Kidney tubule cell (primary cell): ENCODE results near the gene RCVRN.

Source experiments
- DNase-seq: peaks from one replicate; pipeline ENCODE4 v3.0.0-alpha.2; 2018; ENCODE audit warnings: low spot score

RCVRN gene

GRCh38 chr17:9898812-9899211 is 6.3 kb downstream of the RCVRN start:
- DNase-seq: no peak

DNA sequence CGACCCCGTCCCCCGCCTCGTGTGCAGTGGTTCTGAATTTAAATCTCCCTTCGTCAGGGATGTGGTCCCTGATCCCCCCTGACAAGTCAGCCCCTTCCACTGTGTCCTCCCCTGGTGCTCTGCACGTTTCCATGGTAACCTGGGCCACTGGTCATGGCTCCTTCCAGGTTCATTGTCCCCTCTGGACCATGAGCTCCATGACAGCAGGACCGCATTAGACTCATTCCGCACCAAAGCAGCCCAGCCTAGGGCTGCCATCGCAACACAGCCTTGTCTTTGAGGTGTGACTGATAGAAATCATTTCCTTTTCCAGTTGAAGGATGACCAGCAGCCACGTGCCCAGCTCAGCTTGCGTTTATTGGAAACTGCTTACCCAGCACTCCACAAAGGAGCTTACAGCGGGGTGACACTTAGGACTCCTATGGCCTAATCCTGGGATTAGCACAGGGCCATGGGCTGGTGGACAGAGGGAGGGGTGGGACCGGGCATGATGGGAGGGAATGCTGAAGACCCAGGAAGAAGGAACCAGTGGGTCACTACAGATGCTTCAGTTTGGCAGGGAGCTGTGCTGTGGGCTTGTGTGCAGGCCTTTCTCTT is 7.6 kb downstream of the RCVRN start:
- no peak for DNase-seq

DNA sequence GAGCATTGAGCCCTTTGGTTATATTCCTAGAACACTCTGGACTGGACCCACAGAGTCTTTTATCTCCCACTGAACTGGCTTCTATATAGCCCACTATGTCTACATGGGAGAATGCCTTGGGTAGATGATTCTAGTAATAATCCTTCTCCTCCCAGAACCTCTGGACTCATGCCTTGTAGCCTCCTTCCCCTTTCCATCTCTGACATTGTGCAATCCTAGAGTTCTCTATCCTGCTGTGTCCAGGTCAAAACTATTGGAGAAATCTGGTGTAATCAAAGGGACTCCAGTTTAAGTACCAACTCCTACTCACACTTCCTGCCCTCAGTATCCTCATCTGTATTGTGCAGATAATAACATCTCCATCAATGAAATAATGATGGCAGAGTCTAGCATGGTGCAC is 9.1 kb downstream of the RCVRN start:
- DNase-seq: no peak

GRCh38 chr17:9894231-9894630 is 10.8 kb downstream of the RCVRN start:
- no peak for DNase-seq

GRCh38 chr17:9893411-9894012 is 11.6 kb downstream of the RCVRN start:
- no peak for DNase-seq

DNA sequence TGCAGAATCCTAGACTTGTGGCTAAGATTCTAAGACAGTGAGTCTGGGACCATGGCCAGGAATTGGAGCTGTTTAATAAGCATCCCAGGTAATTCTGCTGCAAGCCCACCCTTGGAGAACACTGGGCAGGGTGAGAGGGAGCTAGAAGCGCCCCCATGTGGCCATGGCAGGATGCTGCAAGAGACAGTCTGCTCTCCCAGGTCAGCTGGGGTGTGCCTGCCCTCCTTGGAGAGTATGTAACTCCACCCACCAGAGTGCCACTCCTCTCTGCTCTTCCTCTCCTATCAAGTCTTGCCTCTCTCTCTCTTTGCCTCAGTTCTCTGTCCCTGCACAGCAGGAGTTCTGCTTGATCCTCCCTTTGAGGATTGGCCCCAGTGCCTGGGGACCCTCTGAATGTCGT is 14.9 kb downstream of the RCVRN start:
- peak; percentile 37 for DNase-seq

GRCh38 chr17:9887508-9887907 is 17.6 kb downstream of the RCVRN start:
- DNase-seq: no peak

- no peak for DNase-seq
These were observed 18.7 kb downstream of the RCVRN start for GRCh38 chr17:9886141-9886930.

- no peak for DNase-seq
These were observed 21.6 kb downstream of the RCVRN start for GRCh38 chr17:9883451-9883850.

GRCh38 chr17:9880582-9880999 is 24.5 kb downstream of the RCVRN start:
- DNase-seq: peak; percentile 93

DNA sequence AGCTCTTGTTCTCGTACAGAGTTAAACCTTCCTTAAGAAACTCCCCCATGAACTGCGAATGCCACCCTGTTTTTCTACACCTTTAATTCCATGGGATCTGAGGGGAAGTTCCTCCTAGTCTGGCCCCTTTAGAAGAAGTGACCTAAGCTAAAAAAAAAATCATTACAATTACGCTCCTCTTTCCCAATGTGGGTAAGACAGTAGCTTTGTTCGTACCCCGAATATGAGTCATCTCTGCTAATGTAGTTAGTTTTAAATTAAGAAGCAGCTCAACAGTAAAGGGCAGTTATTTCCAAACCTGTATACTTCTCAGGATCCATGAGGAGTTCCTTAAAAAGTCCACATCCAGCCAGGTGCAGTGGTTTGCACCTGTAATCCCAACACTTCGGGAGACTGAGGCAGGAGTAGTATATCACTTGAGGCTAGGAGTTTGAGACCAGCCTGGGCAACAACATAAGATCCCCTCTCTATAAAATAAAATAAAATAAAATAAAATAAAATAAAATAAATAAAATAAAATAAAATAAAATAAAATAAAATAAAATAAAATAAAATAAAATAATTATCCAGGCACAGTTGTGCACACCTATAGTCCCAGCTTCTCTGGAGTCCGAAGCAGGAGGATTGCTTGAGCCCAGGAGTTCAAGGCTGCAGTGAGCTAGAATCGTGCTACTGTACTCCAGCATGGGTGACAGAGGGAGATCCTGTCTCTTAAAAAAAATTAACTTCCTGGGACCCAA is 26.1 kb downstream of the RCVRN start:
- DNase-seq: peak; percentile 9

DNA sequence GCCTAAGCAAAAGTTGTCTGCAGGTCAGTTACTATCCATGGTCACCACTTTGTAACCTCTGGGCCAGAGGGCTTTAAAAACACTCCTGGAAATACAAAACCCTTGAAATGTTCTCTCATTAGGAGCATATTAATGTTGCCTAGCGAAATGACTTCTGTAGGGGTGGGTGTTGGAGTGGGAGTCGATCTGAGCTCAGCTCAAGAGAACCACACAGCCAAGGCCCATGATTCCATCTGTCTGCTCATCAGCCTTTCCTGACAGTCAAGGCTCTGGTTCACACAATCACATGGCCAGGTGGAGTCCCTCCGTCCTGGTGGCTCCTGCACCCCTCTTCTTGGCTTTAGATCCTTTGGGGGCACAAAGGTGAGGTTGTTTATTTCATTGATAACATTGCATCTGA is 26.7 kb downstream of the RCVRN start:
- DNase-seq: no peak

DNA sequence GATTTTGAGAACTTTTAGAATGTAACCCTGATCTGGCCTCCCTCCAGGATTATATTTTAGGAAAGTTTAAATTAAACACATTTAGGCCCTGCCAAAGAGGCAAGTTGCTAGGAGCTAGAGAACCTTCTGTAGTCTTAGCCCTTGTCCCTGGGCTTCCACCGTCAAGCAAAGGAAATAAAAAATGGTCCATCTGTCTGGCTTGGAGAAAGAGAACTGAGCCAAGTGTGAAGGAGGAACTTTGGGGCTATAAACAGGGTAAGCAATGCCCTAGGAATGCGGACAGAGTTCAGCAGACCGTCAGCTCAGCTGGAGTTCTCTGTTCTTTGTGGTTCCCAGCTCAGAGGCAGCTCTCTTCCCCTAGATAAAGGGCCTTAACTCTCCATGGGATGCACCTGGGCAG is 29.6 kb downstream of the RCVRN start:
- peak; percentile 77 for DNase-seq

DNA sequence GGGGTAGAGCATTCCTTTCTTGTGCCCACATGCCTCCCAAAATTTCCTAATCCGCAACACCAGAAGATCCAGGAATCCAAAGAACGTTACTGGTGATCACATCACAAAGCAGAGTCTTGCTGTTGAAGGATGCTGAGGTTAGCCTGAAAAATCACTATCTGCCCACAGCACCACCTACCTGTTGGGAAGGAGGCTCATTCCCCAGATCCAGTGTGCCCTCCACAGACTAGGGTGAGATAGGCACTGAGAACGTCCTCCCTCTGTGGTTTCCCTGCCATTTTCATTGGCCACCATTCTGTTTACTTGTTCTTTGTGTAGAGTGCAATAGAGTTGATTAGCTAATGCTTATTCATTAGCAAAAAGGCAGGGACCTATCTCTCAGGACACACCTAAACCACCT is 30.3 kb downstream of the RCVRN start:
- no peak for DNase-seq

DNA sequence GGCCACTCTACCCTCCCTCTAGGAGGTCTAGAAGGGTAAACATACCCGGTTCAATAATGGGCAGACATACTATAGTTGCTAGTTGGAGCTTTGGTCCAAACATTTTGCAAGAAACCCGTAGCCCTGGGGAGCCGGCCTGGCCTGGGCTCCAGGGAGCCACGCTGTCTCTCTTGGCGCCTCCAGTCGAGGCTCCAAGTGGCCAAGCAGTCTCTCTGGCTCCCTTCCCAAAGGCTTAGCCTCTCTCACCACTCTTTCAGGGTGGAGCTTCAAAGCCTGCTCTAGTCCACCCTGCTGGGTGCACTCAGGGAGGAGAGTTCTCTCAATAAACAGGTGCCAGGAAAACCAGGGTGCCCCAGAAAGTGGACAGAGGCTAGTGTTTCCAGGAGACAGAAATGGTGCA is 32.2 kb downstream of the RCVRN start:
- DNase-seq: no peak

GRCh38 chr17:9868552-9868951 is 36.5 kb downstream of the RCVRN start:
- DNase-seq: no peak

DNA sequence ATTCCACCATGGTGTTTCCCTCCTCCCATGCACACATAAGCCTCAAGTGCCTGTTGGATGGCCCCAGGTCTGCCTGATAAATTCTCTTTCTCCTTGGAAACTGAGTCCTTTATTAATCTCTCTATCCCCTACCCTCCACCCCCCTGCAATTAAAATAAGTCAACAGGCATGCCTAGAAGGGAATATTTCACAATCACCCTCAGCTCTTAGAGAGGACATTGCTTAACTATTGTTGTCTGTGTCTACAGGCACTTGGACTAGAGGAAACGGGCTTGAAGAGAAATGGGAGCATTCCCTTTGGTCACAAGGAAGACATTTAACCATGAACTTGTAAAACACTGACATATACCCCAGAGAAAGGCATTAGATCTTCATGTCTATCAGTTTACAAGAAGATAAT is 39.5 kb downstream of the RCVRN start:
- DNase-seq: no peak

GRCh38 chr17:9862949-9863348 is 42.1 kb downstream of the RCVRN start:
- no peak for DNase-seq

GRCh38 chr17:9862220-9862619 is 42.9 kb downstream of the RCVRN start:
- DNase-seq: no peak

DNA sequence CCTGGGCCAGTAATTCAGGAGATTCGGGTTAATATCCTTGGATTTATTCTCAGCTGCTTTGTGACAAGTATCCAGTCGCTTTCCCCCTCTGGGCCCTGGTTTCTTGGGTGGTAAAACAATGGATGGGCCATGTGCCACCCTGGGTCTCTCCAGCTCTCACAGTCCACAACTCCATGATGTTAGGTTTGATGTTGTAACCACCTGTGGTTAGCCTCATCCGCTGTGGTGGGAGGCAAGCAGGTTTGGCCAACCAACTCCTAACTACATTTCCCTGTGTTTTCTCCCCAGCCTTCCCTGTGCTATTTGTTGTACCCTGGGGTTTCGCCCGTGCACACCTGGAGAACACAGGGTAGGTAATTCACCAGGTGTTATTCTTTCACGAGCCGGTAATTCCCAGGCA is 44.2 kb downstream of the RCVRN start:
- DNase-seq: no peak

DNA sequence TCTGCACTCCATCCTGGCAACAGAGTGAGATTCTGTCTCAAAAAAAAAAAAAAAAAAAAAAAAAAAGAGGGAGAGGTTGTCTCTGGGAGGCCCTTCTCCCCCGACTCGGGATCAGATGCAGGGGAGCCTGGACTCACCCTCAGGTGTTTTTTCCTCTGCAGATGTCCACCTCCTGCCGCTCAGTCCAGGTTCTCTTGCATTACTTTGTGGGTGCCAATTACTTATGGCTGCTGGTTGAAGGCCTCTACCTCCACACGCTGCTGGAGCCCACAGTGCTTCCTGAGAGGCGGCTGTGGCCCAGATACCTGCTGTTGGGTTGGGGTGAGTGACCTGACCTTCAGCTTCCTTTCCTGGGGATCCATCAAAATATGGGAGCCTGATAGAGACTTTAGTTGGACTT is 45.3 kb downstream of the RCVRN start:
- no peak for DNase-seq

DNA sequence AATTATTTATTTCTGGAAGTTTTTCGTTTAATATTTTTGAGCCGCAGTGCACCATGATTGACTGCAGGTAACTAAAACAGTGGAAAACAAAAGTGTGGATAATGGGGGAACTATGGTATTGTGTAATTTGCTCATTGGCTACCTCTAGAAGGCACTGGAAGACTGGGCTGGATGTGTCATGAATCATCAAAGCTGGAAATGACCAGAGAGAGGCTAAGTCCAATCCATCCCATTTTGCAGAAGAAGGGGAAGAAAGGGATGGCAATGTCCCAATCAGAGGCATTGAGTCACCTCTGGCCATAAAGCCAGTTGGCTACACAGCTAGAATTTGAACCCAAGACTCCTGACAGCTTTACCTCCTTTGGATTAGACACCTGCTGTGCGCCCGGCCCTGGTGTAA is 50.0 kb downstream of the RCVRN start:
- DNase-seq: no peak

- DNase-seq: no peak
These were observed 50.8 kb downstream of the RCVRN start for GRCh38 chr17:9854255-9854654.
